PFSK-1 (cell line): ENCODE results near the gene S100B.

Experiments used
- POLR2AphosphoS5 ChIP-seq: IDR thresholded peaks from 2 replicates; pipeline ENCODE4 v1.6.1; 2012; ENCODE audit warnings: low read depth, mild to moderate bottlenecking, control low read depth, low read length, moderate library complexity
- TAF1 ChIP-seq: IDR thresholded peaks from 2 replicates; pipeline ENCODE4 v1.6.1; 2012; ENCODE audit warnings: low read length, control low read depth, borderline replicate concordance; ENCODE audit not compliant: insufficient read depth

DNA sequence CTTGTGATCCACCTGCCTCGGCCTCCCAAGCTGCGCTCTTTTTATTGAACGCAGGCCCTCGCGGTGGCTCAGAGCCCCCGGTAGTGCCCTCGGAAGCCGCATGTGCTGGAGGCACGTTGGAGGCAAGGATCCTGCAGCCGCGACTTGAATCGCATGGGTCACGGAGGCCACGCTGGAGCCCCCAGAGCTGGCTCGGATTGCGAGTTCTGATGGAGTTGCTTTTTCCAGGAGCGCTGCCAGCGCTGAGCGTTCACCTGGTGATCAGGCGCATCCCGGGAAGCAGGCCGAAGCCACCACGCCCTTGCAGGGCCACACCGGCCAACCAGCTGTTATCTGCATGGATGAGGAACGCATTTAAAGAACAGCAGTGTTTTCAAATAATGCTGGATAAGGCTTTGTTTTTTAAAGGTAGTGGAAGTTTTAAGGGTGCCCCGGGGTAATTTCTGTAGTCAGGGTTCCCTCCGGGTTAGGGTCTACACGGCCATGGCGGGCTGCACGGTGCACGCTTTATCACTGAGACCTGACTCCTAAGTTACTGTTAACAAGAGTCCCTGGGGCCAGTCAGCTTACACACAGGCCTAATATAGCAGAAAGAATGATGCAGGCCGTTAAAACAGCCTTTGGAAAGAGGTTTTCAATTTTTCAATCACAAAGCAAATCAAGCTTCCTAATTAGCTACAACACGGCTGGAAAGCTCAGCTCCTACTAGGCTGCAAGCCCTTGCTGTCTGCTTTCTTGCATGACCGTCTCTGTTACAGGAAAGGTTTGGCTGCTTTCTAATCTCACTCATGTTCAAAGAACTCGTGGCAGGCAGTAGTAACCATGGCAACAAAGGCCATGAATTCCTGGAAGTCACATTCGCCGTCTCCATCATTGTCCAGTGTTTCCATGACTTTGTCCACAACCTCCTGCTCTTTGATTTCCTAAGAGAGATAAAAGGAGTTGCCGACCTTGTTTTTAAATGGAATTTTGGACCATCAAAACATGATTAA is 6.0 kb downstream of the S100B start:
- TF ChIP-seq POLR2AphosphoS5 (no peak), TAF1 (no peak)
